GM23338 (cell line): ENCODE results near the gene MAD1L1.

Experiments used
- CREB1 ChIP-seq: fragments of 250-450 bp; sonication (Bioruptor Pico); IDR thresholded peaks from 2 replicates; pipeline ENCODE4 v1.5.0; 2020; ENCODE audit warnings: low read depth, mild to moderate bottlenecking, moderate library complexity
- EZH2 ChIP-seq: fragments of 200-600 bp; sonication (generic); IDR thresholded peaks from one replicate; pipeline ENCODE4 v1.8.0; 2017; ENCODE audit warnings: antibody characterized with exemption, mild to moderate bottlenecking, low read depth; ENCODE audit not compliant: unreplicated experiment
- EZH2phosphoT487 ChIP-seq: fragments of 200-600 bp; sonication (generic); IDR thresholded peaks from one replicate; pipeline ENCODE4 v1.8.1; 2018; ENCODE audit warnings: antibody characterized with exemption; ENCODE audit not compliant: unreplicated experiment
- JUNB ChIP-seq: IDR thresholded peaks from one replicate; pipeline ENCODE4 v1.6.1; 2016; ENCODE audit warnings: antibody characterized with exemption; ENCODE audit not compliant: unreplicated experiment
- POLR2AphosphoS5 ChIP-seq: IDR thresholded peaks from 2 replicates; pipeline ENCODE4 v1.6.1; 2016; ENCODE audit warnings: antibody characterized with exemption, low read depth
- REST ChIP-seq: IDR thresholded peaks from one replicate; pipeline ENCODE4 v1.6.1; 2018; ENCODE audit warnings: antibody characterized with exemption; ENCODE audit not compliant: unreplicated experiment
- ZNF114 ChIP-seq: fragments of 250-450 bp; sonication (Bioruptor Pico); IDR thresholded peaks from 2 replicates; pipeline ENCODE4 v1.5.0; 2020; ENCODE audit warnings: mild to moderate bottlenecking, moderate library complexity
- TF ChIP-seq, protein P1 (sequence below), 2 experiments: fragments of 200-600 bp in 1 of 2; sonication (generic) in 1 of 2; conservative IDR thresholded peaks; 2 replicates each; pipeline versions ENCODE4 v1.5.1 to v1.6.1; 2016 to 2017; ENCODE audit warnings: antibody characterized with exemption in 2 of 2, low read depth in 2 of 2, mild to moderate bottlenecking in 2 of 2, moderate library complexity in 1 of 2

GRCh38 chr7:2223321-2223720, 9.4 kb downstream of the MAD1L1 start:
- TF ChIP-seq, protein P1, sequence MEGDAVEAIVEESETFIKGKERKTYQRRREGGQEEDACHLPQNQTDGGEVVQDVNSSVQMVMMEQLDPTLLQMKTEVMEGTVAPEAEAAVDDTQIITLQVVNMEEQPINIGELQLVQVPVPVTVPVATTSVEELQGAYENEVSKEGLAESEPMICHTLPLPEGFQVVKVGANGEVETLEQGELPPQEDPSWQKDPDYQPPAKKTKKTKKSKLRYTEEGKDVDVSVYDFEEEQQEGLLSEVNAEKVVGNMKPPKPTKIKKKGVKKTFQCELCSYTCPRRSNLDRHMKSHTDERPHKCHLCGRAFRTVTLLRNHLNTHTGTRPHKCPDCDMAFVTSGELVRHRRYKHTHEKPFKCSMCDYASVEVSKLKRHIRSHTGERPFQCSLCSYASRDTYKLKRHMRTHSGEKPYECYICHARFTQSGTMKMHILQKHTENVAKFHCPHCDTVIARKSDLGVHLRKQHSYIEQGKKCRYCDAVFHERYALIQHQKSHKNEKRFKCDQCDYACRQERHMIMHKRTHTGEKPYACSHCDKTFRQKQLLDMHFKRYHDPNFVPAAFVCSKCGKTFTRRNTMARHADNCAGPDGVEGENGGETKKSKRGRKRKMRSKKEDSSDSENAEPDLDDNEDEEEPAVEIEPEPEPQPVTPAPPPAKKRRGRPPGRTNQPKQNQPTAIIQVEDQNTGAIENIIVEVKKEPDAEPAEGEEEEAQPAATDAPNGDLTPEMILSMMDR (conservative IDR thresholded peaks at IDR 0.05; ENCODE audit: low read depth in 2 of 2) = no peak
- TF ChIP-seq EZH2 (no peak), REST (no peak), EZH2phosphoT487 (no peak), POLR2AphosphoS5 (no peak), ZNF114 (CRISPR knock-in tag) (no peak), CREB1 (CRISPR knock-in tag) (no peak), JUNB (no peak)
